Liver (tissue), 3 donors: ENCODE measurements around the gene PRSS33.

Experiments
- HNF4A ChIP-seq, 2 donors: conservative IDR thresholded peaks; 2 replicates each; pipeline ENCODE4 v1.6.1; 2016; ENCODE audit warnings: antibody characterized with exemption in 2 of 2, mild to moderate bottlenecking in 2 of 2
- RAD21 ChIP-seq, 2 donors: IDR thresholded peaks; 2 replicates each; pipeline ENCODE4 v1.6.1; 2016; ENCODE audit warnings: antibody characterized with exemption in 2 of 2, mild to moderate bottlenecking in 2 of 2
- SP1 ChIP-seq: IDR thresholded peaks from 2 replicates; pipeline ENCODE4 v1.6.1; 2018; ENCODE audit warnings: antibody characterized with exemption, mild to moderate bottlenecking
- TF ChIP-seq, protein P1 (sequence below): fragments of 150-350 bp; IDR thresholded peaks from 2 replicates; pipeline ENCODE4 v1.5.1; 2017; ENCODE audit warnings: improper control_type of control experiment, low read depth, low read length; ENCODE audit not compliant: missing input control
- TF ChIP-seq, protein P2 (sequence below): IDR thresholded peaks from 2 replicates; pipeline ENCODE4 v1.6.1; 2016; ENCODE audit warnings: antibody characterized with exemption
- TF ChIP-seq, protein P3 (sequence below): IDR thresholded peaks from 2 replicates; pipeline ENCODE4 v1.6.1; 2016; ENCODE audit warnings: antibody characterized with exemption, mild to moderate bottlenecking
- donor health status: healthy.
- donor health status: healthy.

DNA sequence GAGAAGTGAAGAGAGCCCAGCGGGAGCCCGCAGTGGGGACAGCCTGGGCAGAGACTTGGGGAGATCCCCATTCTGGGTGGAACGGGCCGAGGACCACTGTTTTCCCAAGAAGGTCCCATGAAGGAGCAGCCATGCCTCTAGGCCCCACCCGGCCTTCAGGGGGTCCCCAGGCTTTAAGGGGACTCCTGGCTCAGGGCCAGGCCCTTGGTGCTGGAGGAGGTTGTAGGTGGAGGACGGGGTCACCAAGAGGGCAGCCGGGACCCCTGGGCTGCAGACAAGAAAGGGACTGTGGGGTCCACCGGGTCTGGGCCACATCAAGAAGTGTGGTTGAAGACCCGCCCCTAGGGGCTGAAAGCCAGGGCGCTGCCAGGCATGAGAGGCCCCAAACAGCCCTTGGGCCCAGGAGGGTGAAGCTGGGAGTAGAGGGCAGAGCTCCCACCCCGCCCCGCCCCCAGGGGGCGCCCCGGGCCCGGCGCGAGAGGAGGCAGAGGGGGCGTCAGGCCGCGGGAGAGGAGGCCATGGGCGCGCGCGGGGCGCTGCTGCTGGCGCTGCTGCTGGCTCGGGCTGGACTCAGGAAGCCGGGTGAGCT is 29.5 kb upstream of the PRSS33 start, which contains the start of gene PRSS21:
- TF ChIP-seq, protein P1, sequence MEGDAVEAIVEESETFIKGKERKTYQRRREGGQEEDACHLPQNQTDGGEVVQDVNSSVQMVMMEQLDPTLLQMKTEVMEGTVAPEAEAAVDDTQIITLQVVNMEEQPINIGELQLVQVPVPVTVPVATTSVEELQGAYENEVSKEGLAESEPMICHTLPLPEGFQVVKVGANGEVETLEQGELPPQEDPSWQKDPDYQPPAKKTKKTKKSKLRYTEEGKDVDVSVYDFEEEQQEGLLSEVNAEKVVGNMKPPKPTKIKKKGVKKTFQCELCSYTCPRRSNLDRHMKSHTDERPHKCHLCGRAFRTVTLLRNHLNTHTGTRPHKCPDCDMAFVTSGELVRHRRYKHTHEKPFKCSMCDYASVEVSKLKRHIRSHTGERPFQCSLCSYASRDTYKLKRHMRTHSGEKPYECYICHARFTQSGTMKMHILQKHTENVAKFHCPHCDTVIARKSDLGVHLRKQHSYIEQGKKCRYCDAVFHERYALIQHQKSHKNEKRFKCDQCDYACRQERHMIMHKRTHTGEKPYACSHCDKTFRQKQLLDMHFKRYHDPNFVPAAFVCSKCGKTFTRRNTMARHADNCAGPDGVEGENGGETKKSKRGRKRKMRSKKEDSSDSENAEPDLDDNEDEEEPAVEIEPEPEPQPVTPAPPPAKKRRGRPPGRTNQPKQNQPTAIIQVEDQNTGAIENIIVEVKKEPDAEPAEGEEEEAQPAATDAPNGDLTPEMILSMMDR = no peak
- TF ChIP-seq, protein P2, sequence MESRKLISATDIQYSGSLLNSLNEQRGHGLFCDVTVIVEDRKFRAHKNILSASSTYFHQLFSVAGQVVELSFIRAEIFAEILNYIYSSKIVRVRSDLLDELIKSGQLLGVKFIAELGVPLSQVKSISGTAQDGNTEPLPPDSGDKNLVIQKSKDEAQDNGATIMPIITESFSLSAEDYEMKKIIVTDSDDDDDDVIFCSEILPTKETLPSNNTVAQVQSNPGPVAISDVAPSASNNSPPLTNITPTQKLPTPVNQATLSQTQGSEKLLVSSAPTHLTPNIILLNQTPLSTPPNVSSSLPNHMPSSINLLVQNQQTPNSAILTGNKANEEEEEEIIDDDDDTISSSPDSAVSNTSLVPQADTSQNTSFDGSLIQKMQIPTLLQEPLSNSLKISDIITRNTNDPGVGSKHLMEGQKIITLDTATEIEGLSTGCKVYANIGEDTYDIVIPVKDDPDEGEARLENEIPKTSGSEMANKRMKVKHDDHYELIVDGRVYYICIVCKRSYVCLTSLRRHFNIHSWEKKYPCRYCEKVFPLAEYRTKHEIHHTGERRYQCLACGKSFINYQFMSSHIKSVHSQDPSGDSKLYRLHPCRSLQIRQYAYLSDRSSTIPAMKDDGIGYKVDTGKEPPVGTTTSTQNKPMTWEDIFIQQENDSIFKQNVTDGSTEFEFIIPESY = no peak
- TF ChIP-seq, protein P3, sequence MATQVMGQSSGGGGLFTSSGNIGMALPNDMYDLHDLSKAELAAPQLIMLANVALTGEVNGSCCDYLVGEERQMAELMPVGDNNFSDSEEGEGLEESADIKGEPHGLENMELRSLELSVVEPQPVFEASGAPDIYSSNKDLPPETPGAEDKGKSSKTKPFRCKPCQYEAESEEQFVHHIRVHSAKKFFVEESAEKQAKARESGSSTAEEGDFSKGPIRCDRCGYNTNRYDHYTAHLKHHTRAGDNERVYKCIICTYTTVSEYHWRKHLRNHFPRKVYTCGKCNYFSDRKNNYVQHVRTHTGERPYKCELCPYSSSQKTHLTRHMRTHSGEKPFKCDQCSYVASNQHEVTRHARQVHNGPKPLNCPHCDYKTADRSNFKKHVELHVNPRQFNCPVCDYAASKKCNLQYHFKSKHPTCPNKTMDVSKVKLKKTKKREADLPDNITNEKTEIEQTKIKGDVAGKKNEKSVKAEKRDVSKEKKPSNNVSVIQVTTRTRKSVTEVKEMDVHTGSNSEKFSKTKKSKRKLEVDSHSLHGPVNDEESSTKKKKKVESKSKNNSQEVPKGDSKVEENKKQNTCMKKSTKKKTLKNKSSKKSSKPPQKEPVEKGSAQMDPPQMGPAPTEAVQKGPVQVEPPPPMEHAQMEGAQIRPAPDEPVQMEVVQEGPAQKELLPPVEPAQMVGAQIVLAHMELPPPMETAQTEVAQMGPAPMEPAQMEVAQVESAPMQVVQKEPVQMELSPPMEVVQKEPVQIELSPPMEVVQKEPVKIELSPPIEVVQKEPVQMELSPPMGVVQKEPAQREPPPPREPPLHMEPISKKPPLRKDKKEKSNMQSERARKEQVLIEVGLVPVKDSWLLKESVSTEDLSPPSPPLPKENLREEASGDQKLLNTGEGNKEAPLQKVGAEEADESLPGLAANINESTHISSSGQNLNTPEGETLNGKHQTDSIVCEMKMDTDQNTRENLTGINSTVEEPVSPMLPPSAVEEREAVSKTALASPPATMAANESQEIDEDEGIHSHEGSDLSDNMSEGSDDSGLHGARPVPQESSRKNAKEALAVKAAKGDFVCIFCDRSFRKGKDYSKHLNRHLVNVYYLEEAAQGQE = no peak
- TF ChIP-seq RAD21 (IDR thresholded peaks at IDR 0.05) (no peak), SP1 (no peak), HNF4A (conservative IDR thresholded peaks at IDR 0.05) (no peak)
